Measurements from ENCODE around the gene TRAPPC8. TPM values are rescaled to one million over a fixed set of nuclear protein-coding genes. Genes with fewer than 3 reads are reported as not detected.
A peak's percentile ranks its signal among the peaks of the same experiment; 100 is the strongest.
"Not testable (repeated sequence)": the region's sequence is repeated elsewhere in the genome, so short reads cannot be mapped to it uniquely, and the experiment has no call there.

Gene TRAPPC8
- total and polyA plus RNA-seq, 8 donors = 7.6 to 26.2 (median 15.9) TPM

DNA sequence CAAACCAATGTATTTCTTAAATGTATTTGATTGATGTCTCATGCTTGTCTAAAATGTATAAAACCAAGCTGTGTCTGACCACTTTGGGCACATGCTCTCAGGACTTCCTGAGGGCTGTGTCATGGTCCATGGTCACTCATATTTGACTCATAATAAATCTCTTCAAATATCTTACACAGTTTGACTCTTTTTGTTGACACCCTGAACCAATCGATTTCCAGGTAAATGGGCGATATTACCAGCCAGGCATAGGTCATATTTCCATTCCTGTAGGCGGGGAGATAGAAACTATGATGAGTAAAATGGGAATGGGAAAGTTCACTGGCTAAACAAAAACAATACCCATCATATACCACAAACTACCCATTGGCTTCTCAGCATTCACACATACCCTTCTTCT is 9.3 kb upstream of the TRAPPC8 start:
- 77 to 81% methylated on average over 3 of the region's 3 CpGs for WGBS, 2 donors
- no peak for ATAC-seq
- no peaks in the 10 kb centered on the region for H3K4me1 ChIP-seq
- H3K27me3 ChIP-seq = no peaks in the 10 kb centered on the region
- no peaks in the 10 kb centered on the region for H3K9me3 ChIP-seq
- no peak overlapping the region for H3K4me3 ChIP-seq
- no peaks in the 10 kb centered on the region for H3K36me3 ChIP-seq
- intact Hi-C loops (cut with DNase I) = no loop called here
- FAIRE-seq = no peak
- no peak for DNase-seq
- no peak overlapping the region for H3K27ac ChIP-seq
- TF ChIP-seq CTCF (IDR thresholded peaks at IDR 0.05) = no peak

DNA sequence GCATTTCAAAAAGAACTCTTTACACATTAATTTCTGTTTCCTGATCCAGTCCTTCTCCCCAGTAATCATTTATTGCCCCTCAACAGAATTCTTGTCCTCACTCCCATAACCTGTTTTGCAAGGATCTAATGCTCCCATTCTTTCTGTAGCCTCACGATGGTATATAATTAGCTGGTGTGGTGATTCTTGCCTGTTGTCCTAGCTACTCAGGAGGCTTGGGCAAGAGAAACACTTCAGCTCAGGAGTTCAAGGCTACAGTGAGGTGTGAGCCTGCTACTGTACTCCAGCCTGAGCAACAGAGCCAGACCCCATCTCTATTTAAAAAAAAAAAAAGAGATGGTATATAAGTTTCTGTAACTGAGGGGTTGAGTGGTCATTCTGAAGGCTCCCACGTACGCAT is 7.7 kb upstream of the TRAPPC8 start:
- Histone ChIP-seq H3K4me3 (no peak overlapping the region), H3K4me1 (no peaks in the 10 kb centered on the region), H3K36me3 (no peaks in the 10 kb centered on the region), H3K27ac (no peak overlapping the region), H3K9me3 (no peaks in the 10 kb centered on the region), H3K27me3 (no peaks in the 10 kb centered on the region)
- FAIRE-seq (no peak), ATAC-seq (no peak), DNase-seq (no peak)
- no peak for TF ChIP-seq CTCF (IDR thresholded peaks at IDR 0.05)
- WGBS, 2 donors = 56% methylated on average over 3 of the region's 3 CpGs
- intact Hi-C loops (cut with DNase I) = no loop called here

DNA sequence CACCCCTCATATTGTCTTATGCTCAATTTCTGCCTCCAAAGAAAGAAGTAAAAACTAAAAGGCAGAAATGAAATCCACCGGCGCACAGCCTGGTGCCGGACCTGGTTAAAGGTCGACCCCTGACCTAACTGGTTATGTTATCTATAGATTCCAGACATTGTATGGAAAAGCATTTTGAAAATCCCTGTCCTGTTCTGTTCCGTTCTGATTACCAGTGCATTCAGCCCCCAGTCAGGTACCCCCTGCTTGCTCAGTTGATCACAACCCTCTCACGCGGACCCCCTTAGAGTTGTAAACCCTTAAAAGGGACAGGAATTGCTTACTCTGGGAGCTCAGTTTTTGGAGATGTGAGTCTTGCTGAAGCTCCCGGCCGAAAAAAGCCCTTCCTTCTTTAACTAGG is 5.4 kb upstream of the TRAPPC8 start:
- H3K36me3 ChIP-seq; H3K27me3 ChIP-seq; H3K27ac ChIP-seq; FAIRE-seq; H3K9me3 ChIP-seq; intact Hi-C loops (cut with DNase I); H3K4me1 ChIP-seq; ATAC-seq; DNase-seq; H3K4me3 ChIP-seq: not testable (repeated sequence)
- 84 to 90% methylated on average over 9 of the region's 9 CpGs for WGBS, 2 donors

- Histone ChIP-seq H3K4me1 (peaks cover 0 to 7% (median 1%) of the 10 kb centered on the region in 3 donors), H3K9me3 (no peaks in the 10 kb centered on the region), H3K27me3 (no peaks in the 10 kb centered on the region), H3K36me3 (no peaks in the 10 kb centered on the region), H3K27ac (no peak overlapping the region), H3K4me3 (no peak overlapping the region)
- DNase-seq (no peak), FAIRE-seq (no peak), ATAC-seq (no peak)
- intact Hi-C loops (cut with DNase I) = no loop called here
- WGBS, 2 donors = 94 to 95% methylated on average over 8 of the region's 8 CpGs
- TF ChIP-seq CTCF (IDR thresholded peaks at IDR 0.05) = no peak
Observed at GRCh38 chr18:31946305-31947046, 3.5 kb upstream of the TRAPPC8 start.

- TF ChIP-seq CTCF (IDR thresholded peaks at IDR 0.05) = no peak
- WGBS, 2 donors = 11 to 13% methylated on average over 15 of the region's 15 CpGs
- ATAC-seq (no peak), FAIRE-seq (no peak), DNase-seq (no peak)
- H3K4me1 ChIP-seq = peaks cover 0 to 15% (median 10%) of the 10 kb centered on the region in 3 donors
- peak overlapping the region; percentile 44 to 90 (median 72) for H3K27ac ChIP-seq
- H3K27me3 ChIP-seq = no peaks in the 10 kb centered on the region
- intact Hi-C loops (cut with DNase I) = no loop called here
- H3K36me3 ChIP-seq = no peaks in the 10 kb centered on the region
- H3K9me3 ChIP-seq = no peaks in the 10 kb centered on the region
- H3K4me3 ChIP-seq = peak overlapping the region in 3 of 4 donors; percentile 23 to 90 (median 46)
Observed at GRCh38 chr18:31943878-31944816, 1.2 kb upstream of the TRAPPC8 start.
